ENCODE results near the gene SRRM2. TPM values are rescaled to one million over a fixed set of nuclear protein-coding genes. Genes with fewer than 3 reads are reported as not detected.

SRRM2 gene
- total and polyA plus RNA-seq, 9 of the 15 experiments (the other 6 are each of a cell fraction or from before 2014, with no cell fraction given), result 26.7 to 563 (median 81.1) TPM

DNA sequence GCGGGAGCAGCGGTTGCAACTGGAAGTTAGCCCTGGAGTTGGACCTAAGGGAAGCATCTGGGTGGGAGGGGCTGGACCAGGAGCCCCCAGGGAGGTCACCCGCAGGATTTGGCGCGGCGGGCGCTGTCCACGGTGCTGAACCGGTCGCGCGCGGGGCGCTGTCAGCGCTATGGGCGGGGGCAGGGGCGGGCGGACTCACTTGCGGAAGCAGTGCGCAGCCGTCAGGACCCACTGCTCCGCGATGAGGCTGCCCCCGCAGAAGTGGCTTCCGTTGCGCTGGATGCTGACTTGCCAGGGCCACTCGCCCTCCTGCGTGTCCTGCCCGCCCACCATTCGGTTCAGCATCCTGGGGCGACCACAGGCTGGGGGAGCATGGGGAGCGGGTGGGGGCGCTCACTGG, 36.9 kb upstream of the SRRM2 start (continued):
- TF ChIP-seq SRSF3 (IDR thresholded peaks at IDR 0.05; ENCODE audit: insufficient read depth, low read length) (no peak), RCOR1 (IDR thresholded peaks at IDR 0.05; ENCODE audit: borderline replicate concordance in 1 of 2, low read depth in 2 of 2, low read length in 2 of 2) (peak in 1 of 2 experiments; percentile 66; a peak in 2 of 4 replicates), PYGO2 (tag; IDR thresholded peaks at IDR 0.05) (no peak), MXI1 (IDR thresholded peaks at IDR 0.05; ENCODE audit: low read depth, low read length) (0 out of 2 replicates have a peak, but pooled peaks have one; percentile 70), ZBTB1 (CRISPR knock-in tag; IDR thresholded peaks at IDR 0.05; ENCODE audit: borderline replicate concordance, low read depth) (peak; percentile 43; the same call in 1 of the 2 replicates), RB1 (IDR thresholded peaks at IDR 0.05; ENCODE audit: low read depth) (peak; percentile 81; the same call in 1 of the 2 replicates)
- TF ChIP-seq, protein P1, sequence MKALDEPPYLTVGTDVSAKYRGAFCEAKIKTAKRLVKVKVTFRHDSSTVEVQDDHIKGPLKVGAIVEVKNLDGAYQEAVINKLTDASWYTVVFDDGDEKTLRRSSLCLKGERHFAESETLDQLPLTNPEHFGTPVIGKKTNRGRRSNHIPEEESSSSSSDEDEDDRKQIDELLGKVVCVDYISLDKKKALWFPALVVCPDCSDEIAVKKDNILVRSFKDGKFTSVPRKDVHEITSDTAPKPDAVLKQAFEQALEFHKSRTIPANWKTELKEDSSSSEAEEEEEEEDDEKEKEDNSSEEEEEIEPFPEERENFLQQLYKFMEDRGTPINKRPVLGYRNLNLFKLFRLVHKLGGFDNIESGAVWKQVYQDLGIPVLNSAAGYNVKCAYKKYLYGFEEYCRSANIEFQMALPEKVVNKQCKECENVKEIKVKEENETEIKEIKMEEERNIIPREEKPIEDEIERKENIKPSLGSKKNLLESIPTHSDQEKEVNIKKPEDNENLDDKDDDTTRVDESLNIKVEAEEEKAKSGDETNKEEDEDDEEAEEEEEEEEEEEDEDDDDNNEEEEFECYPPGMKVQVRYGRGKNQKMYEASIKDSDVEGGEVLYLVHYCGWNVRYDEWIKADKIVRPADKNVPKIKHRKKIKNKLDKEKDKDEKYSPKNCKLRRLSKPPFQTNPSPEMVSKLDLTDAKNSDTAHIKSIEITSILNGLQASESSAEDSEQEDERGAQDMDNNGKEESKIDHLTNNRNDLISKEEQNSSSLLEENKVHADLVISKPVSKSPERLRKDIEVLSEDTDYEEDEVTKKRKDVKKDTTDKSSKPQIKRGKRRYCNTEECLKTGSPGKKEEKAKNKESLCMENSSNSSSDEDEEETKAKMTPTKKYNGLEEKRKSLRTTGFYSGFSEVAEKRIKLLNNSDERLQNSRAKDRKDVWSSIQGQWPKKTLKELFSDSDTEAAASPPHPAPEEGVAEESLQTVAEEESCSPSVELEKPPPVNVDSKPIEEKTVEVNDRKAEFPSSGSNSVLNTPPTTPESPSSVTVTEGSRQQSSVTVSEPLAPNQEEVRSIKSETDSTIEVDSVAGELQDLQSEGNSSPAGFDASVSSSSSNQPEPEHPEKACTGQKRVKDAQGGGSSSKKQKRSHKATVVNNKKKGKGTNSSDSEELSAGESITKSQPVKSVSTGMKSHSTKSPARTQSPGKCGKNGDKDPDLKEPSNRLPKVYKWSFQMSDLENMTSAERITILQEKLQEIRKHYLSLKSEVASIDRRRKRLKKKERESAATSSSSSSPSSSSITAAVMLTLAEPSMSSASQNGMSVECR (CRISPR knock-in tag; IDR thresholded peaks at IDR 0.05), result peak; percentile 91
- TF ChIP-seq, protein P2, sequence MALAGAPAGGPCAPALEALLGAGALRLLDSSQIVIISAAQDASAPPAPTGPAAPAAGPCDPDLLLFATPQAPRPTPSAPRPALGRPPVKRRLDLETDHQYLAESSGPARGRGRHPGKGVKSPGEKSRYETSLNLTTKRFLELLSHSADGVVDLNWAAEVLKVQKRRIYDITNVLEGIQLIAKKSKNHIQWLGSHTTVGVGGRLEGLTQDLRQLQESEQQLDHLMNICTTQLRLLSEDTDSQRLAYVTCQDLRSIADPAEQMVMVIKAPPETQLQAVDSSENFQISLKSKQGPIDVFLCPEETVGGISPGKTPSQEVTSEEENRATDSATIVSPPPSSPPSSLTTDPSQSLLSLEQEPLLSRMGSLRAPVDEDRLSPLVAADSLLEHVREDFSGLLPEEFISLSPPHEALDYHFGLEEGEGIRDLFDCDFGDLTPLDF (CRISPR knock-in tag; IDR thresholded peaks at IDR 0.05), result peak; percentile 63; the same call in 1 of the 2 replicates
- TF ChIP-seq, protein P3, sequence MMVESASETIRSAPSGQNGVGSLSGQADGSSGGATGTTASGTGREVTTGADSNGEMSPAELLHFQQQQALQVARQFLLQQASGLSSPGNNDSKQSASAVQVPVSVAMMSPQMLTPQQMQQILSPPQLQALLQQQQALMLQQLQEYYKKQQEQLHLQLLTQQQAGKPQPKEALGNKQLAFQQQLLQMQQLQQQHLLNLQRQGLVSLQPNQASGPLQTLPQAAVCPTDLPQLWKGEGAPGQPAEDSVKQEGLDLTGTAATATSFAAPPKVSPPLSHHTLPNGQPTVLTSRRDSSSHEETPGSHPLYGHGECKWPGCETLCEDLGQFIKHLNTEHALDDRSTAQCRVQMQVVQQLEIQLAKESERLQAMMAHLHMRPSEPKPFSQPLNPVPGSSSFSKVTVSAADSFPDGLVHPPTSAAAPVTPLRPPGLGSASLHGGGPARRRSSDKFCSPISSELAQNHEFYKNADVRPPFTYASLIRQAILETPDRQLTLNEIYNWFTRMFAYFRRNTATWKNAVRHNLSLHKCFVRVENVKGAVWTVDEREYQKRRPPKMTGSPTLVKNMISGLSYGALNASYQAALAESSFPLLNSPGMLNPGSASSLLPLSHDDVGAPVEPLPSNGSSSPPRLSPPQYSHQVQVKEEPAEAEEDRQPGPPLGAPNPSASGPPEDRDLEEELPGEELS (CRISPR knock-in tag; IDR thresholded peaks at IDR 0.05; ENCODE audit: borderline replicate concordance), result peak; percentile 78; the same call in 1 of the 2 replicates
- TF ChIP-seq, protein P4, sequence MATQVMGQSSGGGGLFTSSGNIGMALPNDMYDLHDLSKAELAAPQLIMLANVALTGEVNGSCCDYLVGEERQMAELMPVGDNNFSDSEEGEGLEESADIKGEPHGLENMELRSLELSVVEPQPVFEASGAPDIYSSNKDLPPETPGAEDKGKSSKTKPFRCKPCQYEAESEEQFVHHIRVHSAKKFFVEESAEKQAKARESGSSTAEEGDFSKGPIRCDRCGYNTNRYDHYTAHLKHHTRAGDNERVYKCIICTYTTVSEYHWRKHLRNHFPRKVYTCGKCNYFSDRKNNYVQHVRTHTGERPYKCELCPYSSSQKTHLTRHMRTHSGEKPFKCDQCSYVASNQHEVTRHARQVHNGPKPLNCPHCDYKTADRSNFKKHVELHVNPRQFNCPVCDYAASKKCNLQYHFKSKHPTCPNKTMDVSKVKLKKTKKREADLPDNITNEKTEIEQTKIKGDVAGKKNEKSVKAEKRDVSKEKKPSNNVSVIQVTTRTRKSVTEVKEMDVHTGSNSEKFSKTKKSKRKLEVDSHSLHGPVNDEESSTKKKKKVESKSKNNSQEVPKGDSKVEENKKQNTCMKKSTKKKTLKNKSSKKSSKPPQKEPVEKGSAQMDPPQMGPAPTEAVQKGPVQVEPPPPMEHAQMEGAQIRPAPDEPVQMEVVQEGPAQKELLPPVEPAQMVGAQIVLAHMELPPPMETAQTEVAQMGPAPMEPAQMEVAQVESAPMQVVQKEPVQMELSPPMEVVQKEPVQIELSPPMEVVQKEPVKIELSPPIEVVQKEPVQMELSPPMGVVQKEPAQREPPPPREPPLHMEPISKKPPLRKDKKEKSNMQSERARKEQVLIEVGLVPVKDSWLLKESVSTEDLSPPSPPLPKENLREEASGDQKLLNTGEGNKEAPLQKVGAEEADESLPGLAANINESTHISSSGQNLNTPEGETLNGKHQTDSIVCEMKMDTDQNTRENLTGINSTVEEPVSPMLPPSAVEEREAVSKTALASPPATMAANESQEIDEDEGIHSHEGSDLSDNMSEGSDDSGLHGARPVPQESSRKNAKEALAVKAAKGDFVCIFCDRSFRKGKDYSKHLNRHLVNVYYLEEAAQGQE (IDR thresholded peaks at IDR 0.05; ENCODE audit: borderline replicate concordance), result peak; percentile 99
- TF ChIP-seq, protein P4 (CRISPR knock-in tag; IDR thresholded peaks at IDR 0.05; ENCODE audit: low read depth), result peak; percentile 98
